HCT116 (cell line): ENCODE data around the gene CSNK1G2. TPM values are rescaled to one million over a fixed set of nuclear protein-coding genes. Genes with fewer than 3 reads are reported as not detected.

Experiments used
- ATAC-seq: fragments of 200-7000 bp; cut with Tn5 transposase; 2 replicates; pipeline ENCODE4 v1.9.1; 2020; ENCODE audit warnings: mild to moderate bottlenecking, moderate library complexity
- BruUV-seq: library from RNA; stranded (reverse); fragments of 400-500 nt; replicated peaks from 2 replicates; lab custom pipeline; 2021; lab: Mats Ljungman, UMichigan
- CTCF ChIA-PET: fragments of 300-600 bp; sonication (Branson Sonifier 250); formaldehyde crosslinking; loops from one replicate; lab custom pipeline; 2021; ENCODE audit warnings: antibody characterized with exemption; lab: Charles Lee
- POLR2A ChIA-PET: fragments of 300-600, 350-600 bp; sonication (Branson Sonifier 250); formaldehyde crosslinking; loops from one replicate; lab custom pipeline; 2021; ENCODE audit warnings: antibody characterized with exemption; lab: Charles Lee
- RAD21 ChIA-PET, 2 experiments: fragments of 300-600 bp; sonication (Branson Sonifier 250); formaldehyde crosslinking; loops; one replicate each; lab custom pipeline; 2023; ENCODE audit warnings: low total read pairs in 2 of 2; ENCODE audit not compliant: uncharacterized antibody in 2 of 2, unreplicated experiment in 2 of 2, low non-redundant PET in 1 of 2; lab: Charles Lee
- DNase-seq: peaks from one replicate; pipeline ENCODE4 v3.0.0-alpha.2; 2010; ENCODE audit warnings: low read depth, low spot score
- H2AFZ ChIP-seq: fragments of 200-600 bp; shearing (Covaris generic), sonication (generic); 2 replicates; pipeline ENCODE4 v1.6.1; 2017; ENCODE audit warnings: low read depth, mixed run types, mixed read lengths, antibody characterized with exemption, low read length; ENCODE audit not compliant: poor library complexity, severe bottlenecking
- H3K27ac ChIP-seq: 2 replicates; pipeline ENCODE4 v1.5.1; 2012; ENCODE audit warnings: low read depth, low read length
- H3K27me3 ChIP-seq: fragments of 200-600 bp; sonication (generic); 2 replicates; pipeline ENCODE4 v1.6.1; 2016; ENCODE audit warnings: mixed run types, low read length, mixed read lengths; ENCODE audit not compliant: insufficient read depth
- H3K36me3 ChIP-seq, 2 experiments: fragments of 200-500 bp in 1 of 2; fragments of 200-600 bp in 1 of 2; sonication (Bioruptor generic) in 1 of 2; sonication (generic) in 1 of 2; 2 replicates each; pipeline versions ENCODE4 v1.5.1 to v1.6.1; 2014 to 2016; ENCODE audit warnings: low read length in 2 of 2, inconsistent platforms in 1 of 2, mixed read lengths in 1 of 2, mixed run types in 1 of 2; ENCODE audit not compliant: insufficient read depth in 2 of 2, control insufficient read depth in 1 of 2
- H3K4me1 ChIP-seq, 2 experiments: fragments of 200-600 bp in 1 of 2; sonication (generic) in 1 of 2; 2 replicates each; pipeline versions ENCODE4 v1.5.1 to v1.6.1; 2012 to 2017; ENCODE audit warnings: low read length in 2 of 2, inconsistent platforms in 1 of 2, mild to moderate bottlenecking in 1 of 2, mixed read lengths in 1 of 2, mixed run types in 1 of 2, moderate library complexity in 1 of 2; ENCODE audit not compliant: insufficient read depth in 2 of 2, control insufficient read depth in 1 of 2
- H3K4me2 ChIP-seq: fragments of 200-600 bp; sonication (generic); 2 replicates; pipeline ENCODE4 v1.6.1; 2017; ENCODE audit warnings: mixed run types, low read length, mixed read lengths
- H3K4me3 ChIP-seq, 2 experiments: fragments of 200-600 bp in 1 of 2; sonication (generic) in 1 of 2; replicated peaks in 1 of 2; 2 replicates each; pipeline ENCODE4 v1.5.1; 2011 to 2016; ENCODE audit warnings: low read length in 2 of 2, control low read depth in 1 of 2, low read depth in 1 of 2, mild to moderate bottlenecking in 1 of 2, mixed read lengths in 1 of 2, mixed run types in 1 of 2
- H3K79me2 ChIP-seq: fragments of 200-600 bp; sonication (generic); 2 replicates; pipeline ENCODE4 v1.6.1; 2017; ENCODE audit warnings: mild to moderate bottlenecking, mixed run types, low read length, moderate library complexity, mixed read lengths; ENCODE audit not compliant: insufficient read depth
- H3K9ac ChIP-seq: fragments of 200-600 bp; sonication (generic); 2 replicates; pipeline ENCODE4 v1.6.1; 2016; ENCODE audit warnings: low read length, mixed read lengths
- H3K9me2 ChIP-seq: fragments of 200-600 bp; sonication (generic), shearing (Covaris generic); 2 replicates; pipeline ENCODE4 v1.6.1; 2017; ENCODE audit warnings: mixed run types, mild to moderate bottlenecking, moderate library complexity; ENCODE audit not compliant: insufficient read depth
- H3K9me3 ChIP-seq, 2 experiments: fragments of 200-500 bp in 1 of 2; fragments of 200-600 bp in 1 of 2; sonication (Bioruptor generic) in 1 of 2; sonication (generic) in 1 of 2; 2 replicates each; pipeline ENCODE4 v1.6.1; 2014 to 2017; ENCODE audit warnings: low read length in 2 of 2, mixed read lengths in 2 of 2, inconsistent platforms in 1 of 2, low read depth in 1 of 2, mild to moderate bottlenecking in 1 of 2, mixed run types in 1 of 2, moderate library complexity in 1 of 2; ENCODE audit not compliant: control insufficient read depth in 1 of 2, insufficient read depth in 1 of 2
- H4K20me1 ChIP-seq: fragments of 200-600 bp; sonication (generic), shearing (Covaris generic); 2 replicates; pipeline ENCODE4 v1.6.1; 2017; ENCODE audit warnings: mixed run types, mild to moderate bottlenecking, moderate library complexity; ENCODE audit not compliant: insufficient read depth
- EZH2 ChIP-seq: fragments of 200-600 bp; sonication (generic); IDR thresholded peaks from 2 replicates; pipeline ENCODE4 v1.6.1; 2017; ENCODE audit warnings: antibody characterized with exemption, mixed run types
- JUND ChIP-seq: IDR thresholded peaks from 2 replicates; pipeline ENCODE4 v1.6.1; 2012
- POLR2A ChIP-seq: IDR thresholded peaks from 2 replicates; pipeline ENCODE4 v1.7.0; 2011; ENCODE audit warnings: borderline replicate concordance; ENCODE audit not compliant: insufficient read depth, insufficient read length; ENCODE audit errors: extremely low read depth
- RAD21 ChIP-seq: IDR thresholded peaks from 2 replicates; pipeline ENCODE4 v1.6.1; 2012; ENCODE audit warnings: low read depth, mild to moderate bottlenecking
- SIN3A ChIP-seq: IDR thresholded peaks from 2 replicates; pipeline ENCODE4 v1.6.1; 2012; ENCODE audit warnings: low read depth
- SRF ChIP-seq: IDR thresholded peaks from 2 replicates; pipeline ENCODE4 v1.6.1; 2012; ENCODE audit warnings: low read depth
- TCF7L2 ChIP-seq: IDR thresholded peaks from 2 replicates; pipeline ENCODE4 v1.7.0; 2011; ENCODE audit warnings: borderline replicate concordance, inconsistent platforms; ENCODE audit not compliant: insufficient read depth, insufficient read length; ENCODE audit errors: extremely low read depth
- YY1 ChIP-seq: IDR thresholded peaks from 2 replicates; pipeline ENCODE4 v1.6.1; 2011; ENCODE audit warnings: low read length, low read depth, moderate library complexity, mild to moderate bottlenecking; ENCODE audit not compliant: insufficient replicate concordance; ENCODE audit errors: extremely low read depth
- ZBTB33 ChIP-seq: IDR thresholded peaks from 2 replicates; pipeline ENCODE4 v1.6.1; 2011; ENCODE audit warnings: mild to moderate bottlenecking, low read length, moderate library complexity; ENCODE audit not compliant: insufficient replicate concordance; ENCODE audit errors: extremely low read depth
- intact Hi-C: fragments of 100-400 bp; cut with micrococcal nuclease; formaldehyde crosslinking; loops from 2 replicates; pipeline ENCODE4 v1.10.0; 2022
- total RNA-seq: library from RNA; stranded (reverse); gene quantifications from one replicate; pipeline ENCODE4 v1.2.1, GENCODE V29; 2021; ENCODE audit not compliant: unreplicated experiment

CSNK1G2 gene
- total RNA-seq, 1 experiment from 2014 or later = 97.9 TPM

- TF ChIP-seq ZBTB33 (no peak), JUND (no peak), POLR2A (no peak)
Measured at GRCh38 chr19:1943661-1944087, 2.7 kb downstream of the CSNK1G2 start (continued).

- Histone ChIP-seq H3K9me3 (no peaks in the 10 kb centered on the region), H3K9me2 (no peaks in the 10 kb centered on the region), H3K4me3 (no peak overlapping the region)
- intact Hi-C loops = no loop called here
- DNase-seq = no peak
- no peak for TF ChIP-seq TCF7L2
- no peak for TF ChIP-seq ZBTB33
- no peak for TF ChIP-seq SIN3A
- TF ChIP-seq EZH2 = no peak
- TF ChIP-seq SRF = no peak
- no peak for TF ChIP-seq YY1
- TF ChIP-seq RAD21 = no peak
- TF ChIP-seq, all 23 proteins: peak for 0
- ChIA-PET CTCF (interaction anchor here (0.6 kb wide), 1 partner anchor 382 kb away, joined by 3 read pairs; no protein-coding TSS in a partner anchor), RAD21 (no interaction called here), POLR2A (no interaction called here)
- Histone ChIP-seq H3K9ac (no peak overlapping the region), H3K4me1 (peaks cover 21 to 63% of the 10 kb centered on the region in 2 experiments), H3K4me2 (no peak overlapping the region), H3K27ac (peak overlapping the region; percentile 40; the same call in 1 of the 2 replicates), H4K20me1 (no peaks in the 10 kb centered on the region), H3K36me3 (0 out of 4 replicates have a peak, but pooled peaks cover 0 to 1% of the 10 kb centered on the region in 2 experiments), H3K79me2 (peaks cover 76% of the 10 kb centered on the region), H2AFZ (no peak overlapping the region), H3K27me3 (no peaks in the 10 kb centered on the region)
- ATAC-seq = no peak
- no TSS peak for BruUV-seq
Measured at GRCh38 chr19:1944088-1944915, 3.3 kb downstream of the CSNK1G2 start.
